ENCODE results near the gene LRTM2.

Gene LRTM2

DNA sequence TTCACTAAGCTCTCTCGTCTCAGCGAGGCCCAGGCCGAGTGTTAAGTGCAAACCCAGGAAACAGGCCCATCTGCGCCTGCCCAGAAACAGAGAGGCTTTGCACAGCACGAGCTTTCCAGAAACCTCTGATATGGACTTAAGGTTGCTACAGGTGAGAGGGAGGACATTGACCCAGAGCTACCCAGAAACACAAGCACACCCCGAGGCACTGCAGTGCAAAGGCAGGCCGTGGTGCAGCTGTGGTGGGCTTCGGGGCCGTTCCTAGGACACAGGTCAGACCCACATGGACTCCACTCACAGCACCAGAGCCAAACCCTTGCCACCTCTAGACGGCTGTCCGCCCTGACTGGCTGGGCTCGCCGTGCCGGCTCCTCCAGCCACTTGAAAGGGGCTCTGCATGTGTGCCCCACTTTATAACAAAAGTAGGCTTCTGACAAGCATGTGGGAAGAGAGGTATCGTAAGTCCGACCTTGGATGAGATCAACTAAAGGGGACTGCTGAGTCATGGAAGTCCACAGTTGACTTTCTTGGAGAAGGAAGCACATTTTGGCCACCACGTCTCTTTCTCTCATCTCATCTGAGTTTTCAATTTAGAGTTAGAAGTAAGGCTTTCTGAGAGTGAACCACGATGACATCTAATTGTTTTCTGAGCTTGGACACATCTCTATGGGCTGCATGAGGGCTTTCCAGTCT lies 59.9 kb downstream of the LRTM2 start:
- Histone ChIP-seq H3K9me3 (ENCODE audit: control insufficient read depth, insufficient read depth, low read length) (no peaks in the 10 kb centered on the region), H3K36me3 (ENCODE audit: control insufficient read depth, insufficient read depth, low read length) (no peaks in the 10 kb centered on the region), H3K4me3 (ENCODE audit: low read length) (no peak overlapping the region), H3K27me3 (ENCODE audit: control insufficient read depth, insufficient read depth, low read length) (no peaks in the 10 kb centered on the region), H3K27ac (ENCODE audit: low read length) (no peak overlapping the region), H3K4me1 (ENCODE audit: control insufficient read depth, insufficient read depth, low read length) (no peaks in the 10 kb centered on the region)
- WGBS (ENCODE audit: insufficient coverage, insufficient read length): no CpG with 5 or more reads among the region's 18 CpGs
- no peak for DNase-seq (ENCODE audit: low read depth, low spot score)

DNA sequence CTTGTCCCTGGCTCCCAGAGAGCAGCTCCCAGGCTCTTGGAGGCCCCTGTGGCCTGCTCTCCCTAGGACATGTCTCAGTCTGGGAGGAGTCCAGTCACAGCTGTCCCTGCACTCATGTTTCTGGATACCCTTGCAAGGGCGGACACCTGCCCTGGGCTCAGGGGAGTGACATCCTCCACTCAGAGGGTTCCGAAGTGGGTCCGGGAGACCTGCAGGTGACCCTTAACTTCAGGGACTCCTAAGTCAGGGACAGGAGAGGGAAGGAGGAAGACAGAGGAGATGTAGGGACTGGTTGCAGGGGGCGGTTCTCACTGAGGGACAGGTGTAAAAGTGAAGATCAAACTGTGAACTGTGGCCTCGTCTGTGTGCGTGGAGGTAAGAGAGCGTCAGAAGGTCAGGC lies 60.5 kb downstream of the LRTM2 start:
- Histone ChIP-seq H3K9me3 (ENCODE audit: control insufficient read depth, insufficient read depth, low read length) (no peaks in the 10 kb centered on the region), H3K4me1 (ENCODE audit: control insufficient read depth, insufficient read depth, low read length) (no peaks in the 10 kb centered on the region), H3K27ac (ENCODE audit: low read length) (no peak overlapping the region), H3K27me3 (ENCODE audit: control insufficient read depth, insufficient read depth, low read length) (no peaks in the 10 kb centered on the region), H3K4me3 (ENCODE audit: low read length) (no peak overlapping the region), H3K36me3 (ENCODE audit: control insufficient read depth, insufficient read depth, low read length) (no peaks in the 10 kb centered on the region)
- DNase-seq (ENCODE audit: low read depth, low spot score): no peak
- WGBS (ENCODE audit: insufficient coverage, insufficient read length): no CpG with 5 or more reads among the region's 7 CpGs

DNA sequence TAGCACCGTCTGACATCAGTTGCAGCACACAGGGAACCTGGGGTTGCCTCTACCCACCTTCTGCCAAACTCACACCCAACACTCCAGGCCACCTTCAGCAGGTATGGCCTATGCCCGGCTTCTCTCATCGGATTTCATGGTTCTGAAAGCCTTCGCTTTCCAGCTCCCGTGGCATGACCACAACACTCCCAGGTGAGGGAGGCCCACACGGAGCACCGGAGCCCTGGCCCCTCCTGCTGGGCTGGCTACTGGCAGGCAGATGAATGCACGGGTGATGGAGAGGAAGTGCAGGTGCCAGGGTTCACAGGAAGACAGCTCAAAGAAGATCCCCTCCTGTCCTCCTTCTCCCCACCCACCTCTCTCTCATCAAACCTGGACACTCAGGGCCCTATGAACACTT lies 60.9 kb downstream of the LRTM2 start:
- no peak overlapping the region for H3K4me3 ChIP-seq (ENCODE audit: low read length)
- no CpG with 5 or more reads among the region's 8 CpGs for WGBS (ENCODE audit: insufficient coverage, insufficient read length)
- H3K9me3 ChIP-seq (ENCODE audit: control insufficient read depth, insufficient read depth, low read length): no peaks in the 10 kb centered on the region
- no peaks in the 10 kb centered on the region for H3K27me3 ChIP-seq (ENCODE audit: control insufficient read depth, insufficient read depth, low read length)
- no peak overlapping the region for H3K27ac ChIP-seq (ENCODE audit: low read length)
- no peaks in the 10 kb centered on the region for H3K4me1 ChIP-seq (ENCODE audit: control insufficient read depth, insufficient read depth, low read length)
- H3K36me3 ChIP-seq (ENCODE audit: control insufficient read depth, insufficient read depth, low read length): no peaks in the 10 kb centered on the region
- no peak for DNase-seq (ENCODE audit: low read depth, low spot score)

DNA sequence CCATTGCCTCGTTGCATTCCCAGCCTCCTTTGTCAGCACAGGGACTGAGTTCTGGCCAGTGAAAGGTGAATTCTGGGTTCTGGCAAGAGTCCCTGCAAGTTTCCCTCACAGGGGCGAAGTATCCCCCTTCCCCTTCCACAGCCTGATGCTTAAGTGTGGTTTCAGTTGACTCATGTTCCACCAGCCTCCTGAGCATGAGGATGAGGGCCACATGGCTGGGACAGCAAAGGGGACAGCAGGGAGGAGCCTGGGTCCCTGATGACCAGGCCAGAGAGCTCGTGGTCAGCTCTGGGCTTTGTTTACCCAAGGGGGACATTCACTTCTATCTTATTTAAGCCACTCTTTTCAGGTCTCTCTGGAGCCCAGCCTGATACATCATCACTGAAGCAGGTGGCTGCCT lies 61.6 kb downstream of the LRTM2 start:
- H3K4me1 ChIP-seq (ENCODE audit: control insufficient read depth, insufficient read depth, low read length): no peaks in the 10 kb centered on the region; the same call in 1 of the 2 replicates
- no CpG with 5 or more reads among the region's 3 CpGs for WGBS (ENCODE audit: insufficient coverage, insufficient read length)
- no peaks in the 10 kb centered on the region for H3K9me3 ChIP-seq (ENCODE audit: control insufficient read depth, insufficient read depth, low read length)
- H3K27me3 ChIP-seq (ENCODE audit: control insufficient read depth, insufficient read depth, low read length): no peaks in the 10 kb centered on the region
- H3K27ac ChIP-seq (ENCODE audit: low read length): no peak overlapping the region
- no peaks in the 10 kb centered on the region for H3K36me3 ChIP-seq (ENCODE audit: control insufficient read depth, insufficient read depth, low read length)
- DNase-seq (ENCODE audit: low read depth, low spot score): no peak
- H3K4me3 ChIP-seq (ENCODE audit: low read length): no peak overlapping the region

DNA sequence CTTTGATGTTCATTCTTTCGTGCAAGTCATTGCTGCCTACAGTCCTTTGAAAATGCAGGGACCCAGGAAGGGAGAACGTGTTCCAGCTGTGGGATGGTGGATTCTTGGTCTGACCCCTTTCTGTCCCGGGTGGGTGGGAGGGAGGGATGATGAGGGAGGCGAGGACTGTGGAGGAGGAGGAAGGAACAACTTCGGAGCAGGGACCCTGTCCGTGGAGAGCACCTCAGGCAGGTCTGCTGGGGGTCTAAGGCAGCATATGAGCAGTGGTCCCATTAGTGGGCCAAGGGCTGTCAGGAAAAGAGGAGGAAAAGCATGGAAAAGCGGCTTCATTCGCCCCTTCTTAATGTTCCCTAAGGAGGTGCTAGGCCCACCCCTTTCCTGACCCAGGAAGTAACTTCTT lies 62.0 kb downstream of the LRTM2 start:
- H3K4me3 ChIP-seq (ENCODE audit: low read length): no peak overlapping the region
- no peak overlapping the region for H3K27ac ChIP-seq (ENCODE audit: low read length)
- no peaks in the 10 kb centered on the region; the same call in 1 of the 2 replicates for H3K4me1 ChIP-seq (ENCODE audit: control insufficient read depth, insufficient read depth, low read length)
- no peaks in the 10 kb centered on the region for H3K27me3 ChIP-seq (ENCODE audit: control insufficient read depth, insufficient read depth, low read length)
- no peaks in the 10 kb centered on the region for H3K36me3 ChIP-seq (ENCODE audit: control insufficient read depth, insufficient read depth, low read length)
- no CpG with 5 or more reads among the region's 8 CpGs for WGBS (ENCODE audit: insufficient coverage, insufficient read length)
- no peak for DNase-seq (ENCODE audit: low read depth, low spot score)
- no peaks in the 10 kb centered on the region for H3K9me3 ChIP-seq (ENCODE audit: control insufficient read depth, insufficient read depth, low read length)

DNA sequence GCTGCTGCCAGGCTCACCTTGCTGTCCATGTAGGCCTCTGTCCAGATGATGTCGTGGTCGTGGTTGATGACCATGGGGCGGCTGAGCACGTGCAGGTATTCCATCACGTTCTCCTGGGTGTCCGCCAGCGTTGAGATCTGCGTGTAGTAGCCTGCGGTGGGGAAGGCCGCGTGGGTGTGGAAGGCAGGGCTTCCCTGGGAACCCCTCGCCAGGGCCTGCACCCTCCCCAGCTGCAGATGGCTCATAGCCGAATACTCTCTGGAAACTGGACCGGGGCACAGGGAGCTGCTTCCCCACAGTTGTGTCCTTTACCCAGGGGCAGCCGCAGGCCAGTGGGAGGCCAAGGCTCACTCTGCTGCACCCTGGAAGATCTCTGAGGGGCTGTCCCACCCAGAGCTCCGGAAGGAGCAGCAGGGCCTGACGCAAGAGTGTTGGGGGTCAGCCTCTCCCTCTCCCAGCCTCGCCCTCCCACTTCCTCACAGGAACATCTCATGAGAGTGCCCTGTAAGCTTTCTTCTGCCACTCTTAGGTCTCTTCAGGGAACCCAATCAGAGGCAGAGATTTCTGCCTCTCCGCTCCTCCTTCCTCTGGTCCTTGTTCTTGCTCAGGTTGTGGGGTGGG lies 62.6 kb downstream of the LRTM2 start:
- Histone ChIP-seq H3K36me3 (ENCODE audit: control insufficient read depth, insufficient read depth, low read length) (no peaks in the 10 kb centered on the region), H3K27ac (ENCODE audit: low read length) (no peak overlapping the region), H3K9me3 (ENCODE audit: control insufficient read depth, insufficient read depth, low read length) (no peaks in the 10 kb centered on the region), H3K4me1 (ENCODE audit: control insufficient read depth, insufficient read depth, low read length) (no peaks in the 10 kb centered on the region; the same call in 1 of the 2 replicates), H3K27me3 (ENCODE audit: control insufficient read depth, insufficient read depth, low read length) (no peaks in the 10 kb centered on the region), H3K4me3 (ENCODE audit: low read length) (no peak overlapping the region; the same call in 1 of the 2 replicates)
- DNase-seq (ENCODE audit: low read depth, low spot score): no peak
- WGBS (ENCODE audit: insufficient coverage, insufficient read length): no CpG with 5 or more reads among the region's 19 CpGs

DNA sequence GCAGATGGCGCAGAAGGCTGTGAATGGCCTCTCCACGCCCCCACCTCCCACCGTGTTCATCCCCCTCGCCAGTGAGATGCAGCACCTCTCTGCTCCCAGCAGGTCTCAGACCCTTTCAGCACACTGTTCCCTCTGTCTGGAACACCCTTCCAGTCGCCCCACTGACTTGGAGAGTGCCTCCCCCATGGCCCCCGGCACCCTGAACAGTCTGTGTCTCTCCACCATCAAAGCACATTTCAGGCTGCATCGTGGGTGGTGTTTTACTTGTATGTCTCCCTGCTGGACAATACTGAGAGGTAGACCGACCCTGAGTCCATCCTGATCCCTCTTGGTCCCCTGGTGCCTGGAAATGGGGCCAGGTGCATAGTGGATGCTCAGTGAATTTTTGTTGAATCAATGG lies 63.1 kb downstream of the LRTM2 start:
- no peak for DNase-seq (ENCODE audit: low read depth, low spot score)
- H3K36me3 ChIP-seq (ENCODE audit: control insufficient read depth, insufficient read depth, low read length): no peaks in the 10 kb centered on the region
- H3K27ac ChIP-seq (ENCODE audit: low read length): no peak overlapping the region
- no peaks in the 10 kb centered on the region; the same call in 1 of the 2 replicates for H3K4me1 ChIP-seq (ENCODE audit: control insufficient read depth, insufficient read depth, low read length)
- H3K27me3 ChIP-seq (ENCODE audit: control insufficient read depth, insufficient read depth, low read length): no peaks in the 10 kb centered on the region
- no peaks in the 10 kb centered on the region for H3K9me3 ChIP-seq (ENCODE audit: control insufficient read depth, insufficient read depth, low read length)
- H3K4me3 ChIP-seq (ENCODE audit: low read length): no peak overlapping the region
- WGBS (ENCODE audit: insufficient coverage, insufficient read length): no CpG with 5 or more reads among the region's 8 CpGs

DNA sequence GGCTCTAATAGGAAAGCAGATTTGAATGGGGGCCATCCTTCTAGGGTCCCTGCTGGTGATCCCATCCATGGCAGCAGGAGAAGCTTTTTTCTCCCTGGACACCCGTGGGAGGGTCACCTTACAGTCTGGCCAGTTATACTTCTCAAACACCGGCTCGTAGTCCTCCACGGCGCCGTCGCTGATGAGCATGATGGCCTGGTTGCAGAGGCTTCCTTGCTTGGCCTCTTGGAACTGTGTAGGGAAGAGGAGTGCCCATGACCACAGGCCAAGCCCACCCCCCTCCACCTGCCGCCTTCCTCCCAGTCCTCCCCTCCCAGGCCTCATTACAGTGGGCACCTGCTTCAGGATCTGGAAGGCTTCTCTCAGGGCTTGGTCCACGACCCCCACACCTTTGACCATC lies 64.3 kb downstream of the LRTM2 start:
- no peak for DNase-seq (ENCODE audit: low read depth, low spot score)
- Histone ChIP-seq H3K4me1 (ENCODE audit: control insufficient read depth, insufficient read depth, low read length) (no peaks in the 10 kb centered on the region; the same call in 1 of the 2 replicates), H3K9me3 (ENCODE audit: control insufficient read depth, insufficient read depth, low read length) (no peaks in the 10 kb centered on the region), H3K27me3 (ENCODE audit: control insufficient read depth, insufficient read depth, low read length) (no peaks in the 10 kb centered on the region), H3K4me3 (ENCODE audit: low read length) (no peak overlapping the region), H3K27ac (ENCODE audit: low read length) (no peak overlapping the region), H3K36me3 (ENCODE audit: control insufficient read depth, insufficient read depth, low read length) (no peaks in the 10 kb centered on the region)
- no CpG with 5 or more reads among the region's 9 CpGs for WGBS (ENCODE audit: insufficient coverage, insufficient read length)

DNA sequence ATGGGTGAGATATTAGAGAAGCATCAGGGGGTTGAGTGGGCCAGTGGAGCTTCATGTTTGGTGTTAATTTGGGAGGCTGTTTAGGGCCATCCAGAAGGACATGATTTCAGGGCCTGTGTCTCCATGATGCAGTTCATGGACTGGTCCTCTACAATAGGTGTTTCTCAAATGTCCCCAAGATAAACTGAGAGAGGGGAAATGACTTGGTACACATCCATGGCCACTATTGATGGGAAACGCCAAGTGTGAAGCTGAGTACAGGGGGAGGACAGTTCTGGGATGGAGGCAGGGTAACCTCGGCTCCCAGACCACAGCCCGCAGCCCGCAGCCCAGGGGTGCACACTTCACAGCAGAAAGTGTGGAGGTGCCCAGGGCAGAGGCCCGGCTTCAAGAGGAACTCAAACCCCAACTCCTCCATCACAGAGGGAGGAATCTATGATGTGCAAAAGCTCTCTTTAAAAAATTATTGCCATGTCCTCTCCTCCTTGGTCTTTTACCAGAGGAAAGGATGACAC lies 64.8 kb downstream of the LRTM2 start:
- Histone ChIP-seq H3K9me3 (ENCODE audit: control insufficient read depth, insufficient read depth, low read length) (no peaks in the 10 kb centered on the region), H3K27ac (ENCODE audit: low read length) (no peak overlapping the region), H3K27me3 (ENCODE audit: control insufficient read depth, insufficient read depth, low read length) (no peaks in the 10 kb centered on the region), H3K4me3 (ENCODE audit: low read length) (no peak overlapping the region), H3K36me3 (ENCODE audit: control insufficient read depth, insufficient read depth, low read length) (no peaks in the 10 kb centered on the region), H3K4me1 (ENCODE audit: control insufficient read depth, insufficient read depth, low read length) (no peaks in the 10 kb centered on the region; the same call in 1 of the 2 replicates)
- no CpG with 5 or more reads among the region's 5 CpGs for WGBS (ENCODE audit: insufficient coverage, insufficient read length)
- no peak for DNase-seq (ENCODE audit: low read depth, low spot score)

DNA sequence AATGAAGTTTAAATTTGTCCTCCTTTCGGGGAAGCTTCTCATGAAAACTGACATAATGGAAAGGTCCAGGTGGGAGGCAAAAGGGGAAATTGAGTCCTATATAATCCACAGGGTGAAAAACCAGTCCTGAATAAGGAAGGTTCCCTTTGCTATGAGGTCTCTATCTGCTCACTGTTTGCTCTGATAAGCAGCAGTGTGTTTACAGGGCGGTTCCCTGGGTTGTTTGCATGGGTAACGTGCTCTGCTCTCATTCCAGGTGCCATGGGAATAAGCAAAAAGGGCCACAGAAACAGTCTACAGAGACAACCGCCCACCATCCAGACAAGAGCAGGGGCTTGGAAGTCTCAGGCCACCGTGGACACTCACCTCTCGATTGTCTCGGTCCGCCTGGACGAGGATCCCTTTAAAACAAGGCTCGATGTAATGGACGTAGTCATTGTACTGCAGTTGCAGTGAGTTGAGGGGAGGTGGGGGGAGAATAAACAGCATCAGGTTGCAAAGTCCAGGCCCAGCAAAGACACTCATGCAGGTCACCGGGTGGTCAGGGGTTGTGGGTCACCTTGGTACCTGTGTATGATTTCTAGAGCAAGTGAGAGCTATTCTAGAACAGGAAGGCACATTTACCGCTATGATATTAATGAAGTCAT lies 65.4 kb downstream of the LRTM2 start:
- no peak for DNase-seq (ENCODE audit: low read depth, low spot score)
- no peaks in the 10 kb centered on the region for H3K27me3 ChIP-seq (ENCODE audit: control insufficient read depth, insufficient read depth, low read length)

More for the DNA sequence above, 65.4 kb downstream of the LRTM2 start:
- no CpG with 5 or more reads among the region's 13 CpGs for WGBS (ENCODE audit: insufficient coverage, insufficient read length)
- no peaks in the 10 kb centered on the region for H3K36me3 ChIP-seq (ENCODE audit: control insufficient read depth, insufficient read depth, low read length)
- no peak overlapping the region for H3K27ac ChIP-seq (ENCODE audit: low read length)
- no peaks in the 10 kb centered on the region for H3K9me3 ChIP-seq (ENCODE audit: control insufficient read depth, insufficient read depth, low read length)
- no peak overlapping the region for H3K4me3 ChIP-seq (ENCODE audit: low read length)
- H3K4me1 ChIP-seq (ENCODE audit: control insufficient read depth, insufficient read depth, low read length): no peaks in the 10 kb centered on the region; the same call in 1 of the 2 replicates

Measured in iPS DF 6.9 (cell line).